GM23338 (cell line): ENCODE measurements around the gene PLXNA2. TPM values are rescaled to one million over a fixed set of nuclear protein-coding genes. Genes with fewer than 3 reads are reported as not detected.

Experiments
- ATAC-seq: fragments of 200-7000 bp; cut with Tn5 transposase; 3 replicates; pipeline ENCODE4 v1.9.1; 2020
- DNase-seq: peaks from one replicate; pipeline ENCODE4 v3.0.0-alpha.2; 2015; ENCODE audit warnings: low spot score
- H2AFZ ChIP-seq: fragments of 200-600 bp; sonication (generic); 2 replicates; pipeline ENCODE4 v1.8.0; 2016; ENCODE audit warnings: antibody characterized with exemption, mild to moderate bottlenecking, moderate library complexity
- H3F3A ChIP-seq: fragments of 200-600 bp; sonication (generic); replicated peaks from 2 replicates; pipeline ENCODE4 v1.8.0; 2017; ENCODE audit warnings: antibody characterized with exemption, mixed run types, low read depth
- H3K27ac ChIP-seq: fragments of 200-600 bp; sonication (generic); 2 replicates; pipeline ENCODE4 v1.6.1; 2016; ENCODE audit warnings: low read depth
- H3K27me3 ChIP-seq: fragments of 200-600 bp; sonication (generic); 2 replicates; pipeline ENCODE4 v1.8.0; 2016; ENCODE audit warnings: mild to moderate bottlenecking, mixed run types, moderate library complexity; ENCODE audit not compliant: insufficient read depth
- H3K36me3 ChIP-seq: fragments of 200-600 bp; sonication (generic); 2 replicates; pipeline ENCODE4 v1.8.0; 2016; ENCODE audit warnings: mild to moderate bottlenecking; ENCODE audit not compliant: insufficient read depth
- H3K4me1 ChIP-seq: fragments of 200-600 bp; sonication (generic); 2 replicates; pipeline ENCODE4 v1.8.0; 2016; ENCODE audit warnings: mild to moderate bottlenecking, moderate library complexity; ENCODE audit not compliant: insufficient read depth
- H3K4me2 ChIP-seq: fragments of 200-600 bp; sonication (generic); 2 replicates; pipeline ENCODE4 v1.7.1; 2017; ENCODE audit warnings: mixed run types
- H3K4me3 ChIP-seq: fragments of 200-600 bp; sonication (generic); 2 replicates; pipeline ENCODE4 v1.6.1; 2016; ENCODE audit warnings: mixed run types
- H3K79me2 ChIP-seq: fragments of 200-600 bp; sonication (generic); replicated peaks from 2 replicates; pipeline ENCODE4 v1.8.0; 2017; ENCODE audit warnings: mild to moderate bottlenecking; ENCODE audit not compliant: insufficient read depth
- H3K9me2 ChIP-seq: fragments of 200-600 bp; sonication (generic); 2 replicates; pipeline ENCODE4 v1.8.0; 2017; ENCODE audit not compliant: insufficient read depth
- H4K20me1 ChIP-seq: fragments of 200-600 bp; sonication (generic); replicated peaks from 2 replicates; pipeline ENCODE4 v1.8.0; 2017; ENCODE audit warnings: mild to moderate bottlenecking; ENCODE audit not compliant: insufficient read depth
- H3K27ac Mint-ChIP-seq: 2 replicates; pipeline ENCODE4 v1.8.0; 2020; ENCODE audit warnings: inconsistent platforms, mild to moderate bottlenecking, moderate library complexity, mixed read lengths
- H3K27me3 Mint-ChIP-seq: 3 replicates; pipeline ENCODE4 v1.8.0; 2022; ENCODE audit warnings: low read depth, mild to moderate bottlenecking, moderate library complexity, mixed read lengths, inconsistent platforms; ENCODE audit not compliant: insufficient read depth, poor library complexity
- H3K36me3 Mint-ChIP-seq: 3 replicates; pipeline ENCODE4 v1.8.0; 2021; ENCODE audit warnings: low read depth, mild to moderate bottlenecking, inconsistent platforms, moderate library complexity, mixed read lengths
- H3K4me1 Mint-ChIP-seq: 3 replicates; pipeline ENCODE4 v1.8.0; 2020; ENCODE audit warnings: mild to moderate bottlenecking, inconsistent platforms, mixed read lengths
- H3K4me3 Mint-ChIP-seq: 3 replicates; pipeline ENCODE4 v1.8.0; 2021; ENCODE audit warnings: moderate library complexity, mild to moderate bottlenecking, inconsistent platforms, mixed read lengths
- H3K9me3 Mint-ChIP-seq: 3 replicates; pipeline ENCODE4 v1.8.0; 2020; ENCODE audit warnings: moderate library complexity, mild to moderate bottlenecking, inconsistent platforms, mixed read lengths
- CREB1 ChIP-seq: fragments of 250-450 bp; sonication (Bioruptor Pico); IDR thresholded peaks from 2 replicates; pipeline ENCODE4 v1.5.0; 2020; ENCODE audit warnings: low read depth, mild to moderate bottlenecking, moderate library complexity
- EZH2 ChIP-seq: fragments of 200-600 bp; sonication (generic); IDR thresholded peaks from one replicate; pipeline ENCODE4 v1.8.0; 2017; ENCODE audit warnings: antibody characterized with exemption, mild to moderate bottlenecking, low read depth; ENCODE audit not compliant: unreplicated experiment
- EZH2phosphoT487 ChIP-seq: fragments of 200-600 bp; sonication (generic); IDR thresholded peaks from one replicate; pipeline ENCODE4 v1.8.1; 2018; ENCODE audit warnings: antibody characterized with exemption; ENCODE audit not compliant: unreplicated experiment
- JUNB ChIP-seq: IDR thresholded peaks from one replicate; pipeline ENCODE4 v1.6.1; 2016; ENCODE audit warnings: antibody characterized with exemption; ENCODE audit not compliant: unreplicated experiment
- NANOG ChIP-seq: IDR thresholded peaks from 2 replicates; pipeline ENCODE4 v1.6.1; 2016; ENCODE audit warnings: antibody characterized with exemption, borderline replicate concordance
- POLR2AphosphoS5 ChIP-seq: IDR thresholded peaks from 2 replicates; pipeline ENCODE4 v1.6.1; 2016; ENCODE audit warnings: antibody characterized with exemption, low read depth
- STAT1 ChIP-seq: IDR thresholded peaks from one replicate; pipeline ENCODE4 v1.6.1; 2016; ENCODE audit warnings: antibody characterized with exemption; ENCODE audit not compliant: unreplicated experiment
- ZNF114 ChIP-seq: fragments of 250-450 bp; sonication (Bioruptor Pico); IDR thresholded peaks from 2 replicates; pipeline ENCODE4 v1.5.0; 2020; ENCODE audit warnings: mild to moderate bottlenecking, moderate library complexity
- ZNF331 ChIP-seq: fragments of 250-450 bp; sonication (Bioruptor Pico); IDR thresholded peaks from 2 replicates; pipeline ENCODE4 v1.5.0; 2020; ENCODE audit warnings: low read depth, mild to moderate bottlenecking, moderate library complexity
- polyA plus RNA-seq: library from polyadenylated mRNA; unstranded; fragments of >200 nt; fragmentation: Nextera tagmentation; extraction: Ambion mirVana; gene quantifications from 2 replicates; pipeline ENCODE4 v1.2.1, GENCODE V29; 2016
- total RNA-seq: library from RNA; depleted of rRNA; stranded (reverse); fragments of >200 nt; shearing (Covaris generic); gene quantifications from 2 replicates; pipeline ENCODE4 v1.2.3, GENCODE V29; 2014
- TF ChIP-seq, protein P1 (sequence below): fragments of 250-450 bp; sonication (Bioruptor Pico); IDR thresholded peaks from 2 replicates; pipeline ENCODE4 v1.5.0; 2020; ENCODE audit warnings: mild to moderate bottlenecking, moderate library complexity
- TF ChIP-seq, protein P2 (sequence below): IDR thresholded peaks from 2 replicates; pipeline ENCODE4 v1.6.1; 2016; ENCODE audit warnings: antibody characterized with exemption
- TF ChIP-seq, protein P3 (sequence below), 2 experiments: fragments of 200-600 bp in 1 of 2; sonication (generic) in 1 of 2; conservative IDR thresholded peaks; 2 replicates each; pipeline versions ENCODE4 v1.5.1 to v1.6.1; 2016 to 2017; ENCODE audit warnings: antibody characterized with exemption in 2 of 2, low read depth in 2 of 2, mild to moderate bottlenecking in 2 of 2, moderate library complexity in 1 of 2

The PLXNA2 gene
- total and polyA plus RNA-seq, 2 experiments from 2014 or later: 0.40 to 1.8 TPM

DNA sequence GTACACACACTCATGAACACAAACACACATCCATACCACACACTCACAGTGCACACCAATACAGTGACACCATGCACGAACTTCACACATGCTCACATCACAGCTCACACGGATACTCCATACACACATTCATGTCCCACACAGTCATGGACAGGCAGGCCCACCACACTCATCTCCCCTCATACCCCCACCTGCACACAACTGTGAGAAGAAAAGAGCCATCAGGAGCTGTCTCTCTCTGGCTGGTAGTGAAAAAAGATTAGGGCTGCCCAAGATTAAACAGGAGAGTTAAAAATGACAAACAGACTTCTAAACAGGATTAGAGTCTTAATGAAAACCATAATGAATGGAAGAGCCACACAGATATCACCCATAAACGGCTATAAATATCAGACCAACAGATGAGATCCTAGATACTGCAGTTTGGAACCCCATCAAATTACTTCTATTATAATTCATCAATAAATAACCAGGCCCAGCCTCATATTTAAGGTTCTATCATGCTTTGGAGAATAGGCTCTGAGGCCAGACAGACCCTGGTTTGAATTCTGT is 122.3 kb downstream of the PLXNA2 start:
- H3K9me3 Mint-ChIP-seq: no peaks in the 10 kb centered on the region
- no peak overlapping the region for H3K27ac Mint-ChIP-seq
- no peak for TF ChIP-seq ZNF114 (CRISPR knock-in tag)
- no peaks in the 10 kb centered on the region for H3K36me3 Mint-ChIP-seq
- no peaks in the 10 kb centered on the region for H3K9me2 ChIP-seq
- no peak overlapping the region for H2AFZ ChIP-seq
- H3K27me3 ChIP-seq: no peaks in the 10 kb centered on the region
- no peaks in the 10 kb centered on the region for H4K20me1 ChIP-seq
- no peak overlapping the region for H3K4me2 ChIP-seq
- H3K27ac ChIP-seq: no peak overlapping the region
- H3K4me3 ChIP-seq: no peak overlapping the region
- DNase-seq (no peak), ATAC-seq (no peak)
- no peaks in the 10 kb centered on the region for H3F3A ChIP-seq
- no peaks in the 10 kb centered on the region for H3K36me3 ChIP-seq
- H3K4me1 Mint-ChIP-seq: peaks cover 6% of the 10 kb centered on the region; the same call in 2 of the 3 replicates
- H3K4me3 Mint-ChIP-seq: no peak overlapping the region
- 0 out of 2 replicates have a peak, but pooled peaks cover 5% of the 10 kb centered on the region for H3K4me1 ChIP-seq
- no peaks in the 10 kb centered on the region for H3K79me2 ChIP-seq
- H3K27me3 Mint-ChIP-seq: peaks cover 4% of the 10 kb centered on the region

DNA sequence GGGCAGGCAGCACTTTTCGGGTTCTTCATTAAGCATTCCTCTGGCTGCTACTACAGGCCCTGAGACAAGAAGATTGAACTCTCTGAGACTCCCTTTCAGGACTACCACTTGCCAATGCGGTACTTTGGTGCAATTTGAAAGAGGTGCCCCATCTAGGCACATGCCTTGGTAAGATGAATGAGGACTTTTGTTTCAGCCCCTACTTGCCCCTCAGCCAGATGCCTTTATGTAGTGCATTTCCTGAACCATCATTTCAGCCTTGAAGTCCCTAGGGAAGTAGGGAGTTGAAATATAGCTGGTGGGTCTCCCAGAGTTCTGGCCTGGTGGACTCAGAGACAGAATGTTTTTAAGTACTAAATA is 123.8 kb downstream of the PLXNA2 start:
- no peak overlapping the region for H3K4me2 ChIP-seq
- no peak overlapping the region for H3K4me3 Mint-ChIP-seq
- peaks cover 5% of the 10 kb centered on the region; the same call in 1 of the 2 replicates for H3K4me1 ChIP-seq
- TF ChIP-seq POLR2AphosphoS5: no peak
- TF ChIP-seq EZH2: no peak
- TF ChIP-seq ZNF331 (CRISPR knock-in tag): no peak
- TF ChIP-seq, protein P1, sequence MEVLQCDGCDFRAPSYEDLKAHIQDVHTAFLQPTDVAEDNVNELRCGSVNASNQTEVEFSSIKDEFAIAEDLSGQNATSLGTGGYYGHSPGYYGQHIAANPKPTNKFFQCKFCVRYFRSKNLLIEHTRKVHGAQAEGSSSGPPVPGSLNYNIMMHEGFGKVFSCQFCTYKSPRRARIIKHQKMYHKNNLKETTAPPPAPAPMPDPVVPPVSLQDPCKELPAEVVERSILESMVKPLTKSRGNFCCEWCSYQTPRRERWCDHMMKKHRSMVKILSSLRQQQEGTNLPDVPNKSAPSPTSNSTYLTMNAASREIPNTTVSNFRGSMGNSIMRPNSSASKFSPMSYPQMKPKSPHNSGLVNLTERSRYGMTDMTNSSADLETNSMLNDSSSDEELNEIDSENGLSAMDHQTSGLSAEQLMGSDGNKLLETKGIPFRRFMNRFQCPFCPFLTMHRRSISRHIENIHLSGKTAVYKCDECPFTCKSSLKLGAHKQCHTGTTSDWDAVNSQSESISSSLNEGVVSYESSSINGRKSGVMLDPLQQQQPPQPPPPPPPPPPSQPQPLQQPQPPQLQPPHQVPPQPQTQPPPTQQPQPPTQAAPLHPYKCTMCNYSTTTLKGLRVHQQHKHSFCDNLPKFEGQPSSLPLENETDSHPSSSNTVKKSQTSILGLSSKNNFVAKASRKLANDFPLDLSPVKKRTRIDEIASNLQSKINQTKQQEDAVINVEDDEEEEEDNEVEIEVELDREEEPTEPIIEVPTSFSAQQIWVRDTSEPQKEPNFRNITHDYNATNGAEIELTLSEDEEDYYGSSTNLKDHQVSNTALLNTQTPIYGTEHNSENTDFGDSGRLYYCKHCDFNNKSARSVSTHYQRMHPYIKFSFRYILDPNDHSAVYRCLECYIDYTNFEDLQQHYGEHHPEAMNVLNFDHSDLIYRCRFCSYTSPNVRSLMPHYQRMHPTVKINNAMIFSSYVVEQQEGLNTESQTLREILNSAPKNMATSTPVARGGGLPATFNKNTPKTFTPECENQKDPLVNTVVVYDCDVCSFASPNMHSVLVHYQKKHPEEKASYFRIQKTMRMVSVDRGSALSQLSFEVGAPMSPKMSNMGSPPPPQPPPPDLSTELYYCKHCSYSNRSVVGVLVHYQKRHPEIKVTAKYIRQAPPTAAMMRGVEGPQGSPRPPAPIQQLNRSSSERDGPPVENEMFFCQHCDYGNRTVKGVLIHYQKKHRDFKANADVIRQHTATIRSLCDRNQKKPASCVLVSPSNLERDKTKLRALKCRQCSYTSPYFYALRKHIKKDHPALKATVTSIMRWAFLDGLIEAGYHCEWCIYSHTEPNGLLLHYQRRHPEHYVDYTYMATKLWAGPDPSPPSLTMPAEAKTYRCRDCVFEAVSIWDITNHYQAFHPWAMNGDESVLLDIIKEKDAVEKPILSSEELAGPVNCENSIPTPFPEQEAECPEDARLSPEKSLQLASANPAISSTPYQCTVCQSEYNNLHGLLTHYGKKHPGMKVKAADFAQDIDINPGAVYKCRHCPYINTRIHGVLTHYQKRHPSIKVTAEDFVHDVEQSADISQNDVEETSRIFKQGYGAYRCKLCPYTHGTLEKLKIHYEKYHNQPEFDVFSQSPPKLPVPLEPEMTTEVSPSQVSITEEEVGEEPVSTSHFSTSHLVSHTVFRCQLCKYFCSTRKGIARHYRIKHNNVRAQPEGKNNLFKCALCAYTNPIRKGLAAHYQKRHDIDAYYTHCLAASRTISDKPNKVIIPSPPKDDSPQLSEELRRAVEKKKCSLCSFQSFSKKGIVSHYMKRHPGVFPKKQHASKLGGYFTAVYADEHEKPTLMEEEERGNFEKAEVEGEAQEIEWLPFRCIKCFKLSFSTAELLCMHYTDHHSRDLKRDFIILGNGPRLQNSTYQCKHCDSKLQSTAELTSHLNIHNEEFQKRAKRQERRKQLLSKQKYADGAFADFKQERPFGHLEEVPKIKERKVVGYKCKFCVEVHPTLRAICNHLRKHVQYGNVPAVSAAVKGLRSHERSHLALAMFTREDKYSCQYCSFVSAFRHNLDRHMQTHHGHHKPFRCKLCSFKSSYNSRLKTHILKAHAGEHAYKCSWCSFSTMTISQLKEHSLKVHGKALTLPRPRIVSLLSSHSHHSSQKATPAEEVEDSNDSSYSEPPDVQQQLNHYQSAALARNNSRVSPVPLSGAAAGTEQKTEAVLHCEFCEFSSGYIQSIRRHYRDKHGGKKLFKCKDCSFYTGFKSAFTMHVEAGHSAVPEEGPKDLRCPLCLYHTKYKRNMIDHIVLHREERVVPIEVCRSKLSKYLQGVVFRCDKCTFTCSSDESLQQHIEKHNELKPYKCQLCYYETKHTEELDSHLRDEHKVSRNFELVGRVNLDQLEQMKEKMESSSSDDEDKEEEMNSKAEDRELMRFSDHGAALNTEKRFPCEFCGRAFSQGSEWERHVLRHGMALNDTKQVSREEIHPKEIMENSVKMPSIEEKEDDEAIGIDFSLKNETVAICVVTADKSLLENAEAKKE (CRISPR knock-in tag): no peak
- no peak for TF ChIP-seq JUNB
- TF ChIP-seq STAT1: no peak
- TF ChIP-seq NANOG: no peak
- no peak for TF ChIP-seq EZH2phosphoT487
- TF ChIP-seq, protein P2, sequence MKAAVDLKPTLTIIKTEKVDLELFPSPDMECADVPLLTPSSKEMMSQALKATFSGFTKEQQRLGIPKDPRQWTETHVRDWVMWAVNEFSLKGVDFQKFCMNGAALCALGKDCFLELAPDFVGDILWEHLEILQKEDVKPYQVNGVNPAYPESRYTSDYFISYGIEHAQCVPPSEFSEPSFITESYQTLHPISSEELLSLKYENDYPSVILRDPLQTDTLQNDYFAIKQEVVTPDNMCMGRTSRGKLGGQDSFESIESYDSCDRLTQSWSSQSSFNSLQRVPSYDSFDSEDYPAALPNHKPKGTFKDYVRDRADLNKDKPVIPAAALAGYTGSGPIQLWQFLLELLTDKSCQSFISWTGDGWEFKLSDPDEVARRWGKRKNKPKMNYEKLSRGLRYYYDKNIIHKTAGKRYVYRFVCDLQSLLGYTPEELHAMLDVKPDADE: no peak
- TF ChIP-seq, protein P3, sequence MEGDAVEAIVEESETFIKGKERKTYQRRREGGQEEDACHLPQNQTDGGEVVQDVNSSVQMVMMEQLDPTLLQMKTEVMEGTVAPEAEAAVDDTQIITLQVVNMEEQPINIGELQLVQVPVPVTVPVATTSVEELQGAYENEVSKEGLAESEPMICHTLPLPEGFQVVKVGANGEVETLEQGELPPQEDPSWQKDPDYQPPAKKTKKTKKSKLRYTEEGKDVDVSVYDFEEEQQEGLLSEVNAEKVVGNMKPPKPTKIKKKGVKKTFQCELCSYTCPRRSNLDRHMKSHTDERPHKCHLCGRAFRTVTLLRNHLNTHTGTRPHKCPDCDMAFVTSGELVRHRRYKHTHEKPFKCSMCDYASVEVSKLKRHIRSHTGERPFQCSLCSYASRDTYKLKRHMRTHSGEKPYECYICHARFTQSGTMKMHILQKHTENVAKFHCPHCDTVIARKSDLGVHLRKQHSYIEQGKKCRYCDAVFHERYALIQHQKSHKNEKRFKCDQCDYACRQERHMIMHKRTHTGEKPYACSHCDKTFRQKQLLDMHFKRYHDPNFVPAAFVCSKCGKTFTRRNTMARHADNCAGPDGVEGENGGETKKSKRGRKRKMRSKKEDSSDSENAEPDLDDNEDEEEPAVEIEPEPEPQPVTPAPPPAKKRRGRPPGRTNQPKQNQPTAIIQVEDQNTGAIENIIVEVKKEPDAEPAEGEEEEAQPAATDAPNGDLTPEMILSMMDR (conservative IDR thresholded peaks at IDR 0.05; ENCODE audit: low read depth in 2 of 2): no peak
- no peak for TF ChIP-seq ZNF114 (CRISPR knock-in tag)
- no peak for TF ChIP-seq CREB1 (CRISPR knock-in tag)

More for the DNA sequence above, 123.8 kb downstream of the PLXNA2 start:
- H3K36me3 Mint-ChIP-seq: no peaks in the 10 kb centered on the region
- DNase-seq: no peak
- Histone ChIP-seq H3K36me3 (no peaks in the 10 kb centered on the region), H3K79me2 (no peaks in the 10 kb centered on the region), H2AFZ (no peak overlapping the region), H4K20me1 (no peaks in the 10 kb centered on the region), H3K9me2 (no peaks in the 10 kb centered on the region), H3K27me3 (no peaks in the 10 kb centered on the region), H3K4me3 (no peak overlapping the region), H3K27ac (no peak overlapping the region), H3F3A (no peaks in the 10 kb centered on the region)
- peaks cover 4% of the 10 kb centered on the region for H3K27me3 Mint-ChIP-seq
- no peak overlapping the region for H3K27ac Mint-ChIP-seq
- peaks cover 7% of the 10 kb centered on the region for H3K4me1 Mint-ChIP-seq
- ATAC-seq: no peak
- H3K9me3 Mint-ChIP-seq: no peaks in the 10 kb centered on the region
